Transverse colon (tissue), 4 donors: ENCODE data around the gene COL8A1.

Experiments used
- CTCF ChIP-seq, 5 experiments: fragments of 200-600 bp in 3 of 5; fragments of 450-650 bp in 2 of 5; sonication (generic) in 3 of 5; IDR thresholded peaks; 1 replicate in 2 of 5; 2 replicates in 3 of 5; pipeline ENCODE4 v1.5.1; 2016 to 2017; ENCODE audit warnings: antibody characterized with exemption in 5 of 5, inconsistent platforms in 3 of 5, mild to moderate bottlenecking in 2 of 5, moderate library complexity in 1 of 5
- EP300 ChIP-seq: sonication (generic); formaldehyde crosslinking; IDR thresholded peaks from one replicate; pipeline ENCODE4 v1.6.1; 2017; ENCODE audit warnings: antibody characterized with exemption, low read depth
- POLR2A ChIP-seq: fragments of 450-650 bp; IDR thresholded peaks from one replicate; pipeline ENCODE4 v1.6.1; 2016; ENCODE audit warnings: antibody characterized with exemption, mild to moderate bottlenecking, moderate library complexity
- POLR2AphosphoS5 ChIP-seq, 3 donors: sonication (generic); formaldehyde crosslinking; IDR thresholded peaks; one replicate each; pipeline ENCODE4 v1.6.1; 2016; ENCODE audit warnings: antibody characterized with exemption in 3 of 3

- TF ChIP-seq POLR2AphosphoS5 (IDR thresholded peaks at IDR 0.05) (no peak), POLR2A (no peak), CTCF (IDR thresholded peaks at IDR 0.05) (no peak), EP300 (no peak)
Observed at GRCh38 chr3:99635348-99635747, 3.0 kb upstream of the COL8A1 start.
